Activated naive CD8-positive, alpha-beta T cell treated with anti-CD3 and anti-CD28 coated beads, Interleukin-2, amount 50 U/mL, for 16 hours (primary cell): ENCODE results near the gene SDS.

Experiments
- DNase-seq: peaks from one replicate; pipeline ENCODE4 v3.0.0-alpha.2; 2020; ENCODE audit warnings: low read depth, low spot score

SDS gene

GRCh38 chr12:113348849-113349536, 54.7 kb downstream of the SDS start:
- no peak for DNase-seq

GRCh38 chr12:113347892-113348291, 55.8 kb downstream of the SDS start:
- no peak for DNase-seq

- no peak for DNase-seq
These were observed 56.6 kb downstream of the SDS start for GRCh38 chr12:113347107-113347506.

GRCh38 chr12:113346353-113346752, 57.3 kb downstream of the SDS start:
- DNase-seq: no peak

GRCh38 chr12:113345318-113345717, 58.4 kb downstream of the SDS start:
- DNase-seq: no peak
